Lung (tissue), 12 donors: ENCODE data around the gene CDH23. TPM values are rescaled to one million over a fixed set of nuclear protein-coding genes. Genes with fewer than 3 reads are reported as not detected.

ENCODE experiments used
- ATAC-seq: fragments of 200-7000 bp; cut with Tn5 transposase; one replicate; pipeline ENCODE4 v1.9.1; 2020; ENCODE audit warnings: moderate number of reproducible peaks; ENCODE audit not compliant: insufficient read depth, low FRiP score
- DNase-seq, 3 donors: peaks; one replicate each; pipeline ENCODE4 v3.0.0-alpha.2; 2013 to 2017
- H3K27ac ChIP-seq, 2 donors: one replicate each; pipeline ENCODE4 v1.5.1; 2013; ENCODE audit warnings: mild to moderate bottlenecking in 2 of 2, moderate library complexity in 2 of 2, control low read depth in 1 of 2, inconsistent platforms in 1 of 2, low read depth in 1 of 2, low read length in 1 of 2
- H3K27me3 ChIP-seq, 3 donors: one replicate each; pipeline ENCODE4 v1.5.1; 2013; ENCODE audit warnings: low read length in 2 of 3; ENCODE audit not compliant: control insufficient read depth in 3 of 3, insufficient read depth in 3 of 3
- H3K36me3 ChIP-seq, 4 donors: one replicate each; pipeline ENCODE4 v1.5.1; 2013; ENCODE audit warnings: low read length in 4 of 4, mild to moderate bottlenecking in 1 of 4, moderate library complexity in 1 of 4; ENCODE audit not compliant: control insufficient read depth in 4 of 4, insufficient read depth in 4 of 4
- H3K4me1 ChIP-seq, 5 donors: one replicate each; pipeline ENCODE4 v1.5.1; 2013; ENCODE audit warnings: low read length in 5 of 5, mild to moderate bottlenecking in 2 of 5, moderate library complexity in 1 of 5; ENCODE audit not compliant: control insufficient read depth in 5 of 5, insufficient read depth in 5 of 5
- H3K4me3 ChIP-seq: one replicate; pipeline ENCODE4 v1.5.1; 2013; ENCODE audit warnings: mild to moderate bottlenecking, control low read depth, moderate library complexity
- H3K9ac ChIP-seq, 2 donors: one replicate each; pipeline ENCODE4 v1.5.1; 2013; ENCODE audit warnings: low read length in 2 of 2, control low read depth in 1 of 2; ENCODE audit not compliant: insufficient read depth in 1 of 2
- H3K9me3 ChIP-seq, 4 donors: one replicate each; pipeline ENCODE4 v1.5.1; 2013; ENCODE audit warnings: low read length in 3 of 4, mild to moderate bottlenecking in 1 of 4, moderate library complexity in 1 of 4; ENCODE audit not compliant: control insufficient read depth in 4 of 4, insufficient read depth in 3 of 4
- WGBS, 2 donors: extraction: QIAGEN DNeasy Blood & Tissue Kit; methylation state at CpG; one replicate each; pipeline ENCODE4 v1.1.7; 2013; 5-methylcytosine and 5-hydroxymethylcytosine counted together
- polyA plus RNA-seq, 2 donors: library from polyadenylated mRNA; stranded (reverse); fragments of 200-250 nt; gene quantifications; one replicate each; pipeline ENCODE4 v1.2.1, GENCODE V29; 2013
- total RNA-seq, 2 donors: library from RNA; depleted of rRNA in 1 of 2; stranded (reverse); fragments of >200 nt in 1 of 2; gene quantifications; one replicate each; pipeline ENCODE4 v1.2.1, GENCODE V29; 2014 to 2021
- TF ChIP-seq, protein P1 (sequence below): IDR thresholded peaks from 2 replicates; pipeline ENCODE4 v1.5.1; 2012; ENCODE audit warnings: mild to moderate bottlenecking; ENCODE audit errors: control extremely low read depth, extremely low read depth
- donor health status: control.
- donor health status: control.
- donor health status: Bipolar disorder and iron deficiency.
- donor health status: healthy.
- donor health status: DM: yes; HTN: yes; CAD: no.

The CDH23 gene
- total and polyA plus RNA-seq, 4 donors: 4.5 to 29.5 (median 6.0) TPM

DNA sequence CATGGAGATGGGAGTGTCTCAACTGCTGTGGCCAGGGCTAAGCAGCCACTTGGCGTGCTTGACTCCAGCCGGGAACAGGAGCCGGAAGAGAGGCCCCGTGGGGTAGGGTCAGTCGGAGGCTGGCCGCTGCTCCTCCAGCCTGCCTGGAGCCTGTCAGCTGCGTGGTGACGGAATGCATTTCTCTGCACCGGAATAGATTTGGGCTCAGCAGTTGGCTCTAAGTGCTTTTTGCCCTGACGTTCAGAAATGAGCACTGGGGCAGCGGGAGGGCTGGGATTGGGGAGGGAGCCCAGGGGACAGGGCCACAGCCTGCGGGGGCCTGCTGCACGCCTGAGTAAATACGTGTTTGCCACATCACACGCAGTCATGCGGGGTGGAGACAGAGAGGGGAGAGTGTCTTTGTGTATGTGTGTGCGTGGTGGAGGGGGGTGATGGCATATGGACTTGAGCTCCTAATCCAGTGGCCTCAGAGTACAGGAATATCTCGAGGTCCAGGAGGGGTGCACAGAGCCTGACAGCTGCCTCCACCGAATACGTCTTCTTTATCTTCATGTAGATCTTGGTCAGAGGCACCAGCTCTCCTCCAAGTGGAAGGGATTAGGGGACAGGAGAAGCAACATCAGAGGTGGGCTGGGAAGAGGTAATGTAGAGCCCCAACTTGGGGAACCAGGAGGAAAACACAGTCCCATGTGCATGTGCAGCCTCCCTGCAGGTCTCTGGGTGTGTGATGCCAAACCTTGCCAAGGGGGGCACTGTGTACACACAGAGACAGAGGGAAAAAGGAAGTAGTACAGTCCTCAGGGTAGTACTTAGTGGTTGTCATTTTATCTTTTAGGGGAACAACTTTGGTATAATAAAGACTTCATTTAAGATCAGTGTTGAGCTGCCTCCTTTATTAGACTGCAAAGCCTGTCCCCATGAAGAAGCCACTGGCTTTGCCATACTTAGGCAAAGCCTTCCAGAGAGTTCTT, 151.4 kb downstream of the CDH23 start:
- Histone ChIP-seq H3K36me3 (no peaks in the 10 kb centered on the region), H3K9ac (peak overlapping the region in 1 of 2 donors; percentile 29), H3K9me3 (no peaks in the 10 kb centered on the region), H3K4me3 (no peak overlapping the region), H3K27ac (no peak overlapping the region), H3K27me3 (no peaks in the 10 kb centered on the region), H3K4me1 (peaks cover 0 to 15% (median 9%) of the 10 kb centered on the region in 5 donors)
- TF ChIP-seq, protein P1, sequence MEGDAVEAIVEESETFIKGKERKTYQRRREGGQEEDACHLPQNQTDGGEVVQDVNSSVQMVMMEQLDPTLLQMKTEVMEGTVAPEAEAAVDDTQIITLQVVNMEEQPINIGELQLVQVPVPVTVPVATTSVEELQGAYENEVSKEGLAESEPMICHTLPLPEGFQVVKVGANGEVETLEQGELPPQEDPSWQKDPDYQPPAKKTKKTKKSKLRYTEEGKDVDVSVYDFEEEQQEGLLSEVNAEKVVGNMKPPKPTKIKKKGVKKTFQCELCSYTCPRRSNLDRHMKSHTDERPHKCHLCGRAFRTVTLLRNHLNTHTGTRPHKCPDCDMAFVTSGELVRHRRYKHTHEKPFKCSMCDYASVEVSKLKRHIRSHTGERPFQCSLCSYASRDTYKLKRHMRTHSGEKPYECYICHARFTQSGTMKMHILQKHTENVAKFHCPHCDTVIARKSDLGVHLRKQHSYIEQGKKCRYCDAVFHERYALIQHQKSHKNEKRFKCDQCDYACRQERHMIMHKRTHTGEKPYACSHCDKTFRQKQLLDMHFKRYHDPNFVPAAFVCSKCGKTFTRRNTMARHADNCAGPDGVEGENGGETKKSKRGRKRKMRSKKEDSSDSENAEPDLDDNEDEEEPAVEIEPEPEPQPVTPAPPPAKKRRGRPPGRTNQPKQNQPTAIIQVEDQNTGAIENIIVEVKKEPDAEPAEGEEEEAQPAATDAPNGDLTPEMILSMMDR: no peak
- DNase-seq (peak; percentile 93 to 96 (median 94)), ATAC-seq (no peak)
- 59 to 75% methylated on average over 20 of the region's 20 CpGs for WGBS, 2 donors

DNA sequence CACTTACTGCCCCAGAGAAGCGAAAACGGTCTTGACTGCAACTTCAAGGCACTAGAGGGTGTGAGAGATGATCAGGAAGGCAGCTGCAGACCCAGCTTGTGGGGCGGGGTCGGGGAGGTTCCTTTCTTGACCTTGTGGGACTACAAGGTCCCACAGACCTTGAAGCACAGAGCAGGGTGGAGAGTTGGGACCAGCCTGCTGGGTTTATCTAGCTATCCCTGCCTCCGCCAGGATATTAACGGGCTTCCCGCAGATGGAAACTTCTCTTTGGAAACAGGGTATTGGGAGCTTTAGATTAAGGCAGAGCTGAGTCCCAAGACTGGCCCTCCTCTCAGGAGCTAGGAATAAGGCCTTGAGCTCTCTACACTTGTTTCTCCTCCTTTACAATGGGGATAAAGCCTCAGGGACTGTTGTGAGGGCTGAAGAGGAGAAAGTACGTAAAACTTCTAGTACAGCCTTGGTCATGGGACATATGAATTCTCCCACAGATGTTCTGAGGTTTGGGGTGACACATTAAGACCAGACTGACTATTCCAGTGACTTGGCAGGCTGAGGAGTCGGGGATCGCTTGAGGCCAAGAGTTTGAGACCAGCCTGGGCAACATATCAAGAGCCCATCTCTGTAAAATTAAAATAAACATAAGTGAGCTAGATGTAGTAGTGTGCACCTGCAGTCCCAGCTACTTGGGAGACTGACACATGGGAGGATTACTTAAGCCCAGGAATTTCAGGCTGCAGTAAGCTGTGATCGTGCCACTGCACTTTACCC, 153.2 kb downstream of the CDH23 start:
- Histone ChIP-seq H3K27me3 (no peaks in the 10 kb centered on the region), H3K36me3 (no peaks in the 10 kb centered on the region), H3K4me1 (peaks cover 0 to 15% (median 9%) of the 10 kb centered on the region in 5 donors), H3K4me3 (no peak overlapping the region), H3K27ac (no peak overlapping the region), H3K9me3 (no peaks in the 10 kb centered on the region), H3K9ac (no peak overlapping the region)
- DNase-seq (no peak), ATAC-seq (no peak)
- TF ChIP-seq, protein P1: no peak
- WGBS, 2 donors: 92 to 95% methylated on average over 11 of the region's 11 CpGs

DNA sequence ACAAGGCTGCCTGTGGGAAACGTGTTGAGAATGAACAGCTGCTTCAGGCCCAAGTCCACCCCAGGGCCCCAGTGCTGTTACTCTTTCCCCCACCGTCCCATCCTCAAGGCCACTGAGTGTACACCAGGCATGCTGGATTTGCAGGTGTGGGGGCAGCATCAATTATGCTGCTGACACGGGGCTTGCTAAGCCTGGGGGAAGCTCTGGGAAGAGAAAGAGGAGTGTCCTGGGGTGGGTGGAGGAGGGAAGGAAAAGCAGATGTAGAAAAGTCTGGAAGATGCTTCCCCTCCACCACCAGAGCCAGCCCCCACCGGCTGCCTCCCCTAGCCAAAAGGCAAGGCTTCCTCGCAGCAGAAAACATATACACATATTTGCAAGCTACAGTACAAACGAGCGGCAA, 153.9 kb downstream of the CDH23 start:
- WGBS, 2 donors: 73 to 88% methylated on average over 7 of the region's 7 CpGs
- H3K27ac ChIP-seq: no peak overlapping the region
- DNase-seq: no peak
- H3K27me3 ChIP-seq: no peaks in the 10 kb centered on the region
- ATAC-seq: no peak
- no peaks in the 10 kb centered on the region for H3K36me3 ChIP-seq
- TF ChIP-seq, protein P1: no peak
- peaks cover 0 to 15% (median 9%) of the 10 kb centered on the region in 5 donors for H3K4me1 ChIP-seq
- no peak overlapping the region for H3K4me3 ChIP-seq
- no peak overlapping the region for H3K9ac ChIP-seq
- no peaks in the 10 kb centered on the region for H3K9me3 ChIP-seq
